Parathyroid adenoma (tissue), 2 donors: ENCODE measurements around the gene MAN1B1.

Experiments
- H2AFZ ChIP-seq: fragments of 300-600 bp; sonication (generic); one replicate; pipeline ENCODE4 v1.7.0; 2017; ENCODE audit warnings: antibody characterized with exemption, mild to moderate bottlenecking
- H3K27ac ChIP-seq: fragments of 300-600 bp; sonication (generic); one replicate; pipeline ENCODE4 v1.7.0; 2017
- H3K27me3 ChIP-seq: fragments of 300-600 bp; sonication (generic); one replicate; pipeline ENCODE4 v1.7.0; 2017; ENCODE audit warnings: low read length; ENCODE audit not compliant: control insufficient read depth, insufficient read depth
- H3K36me3 ChIP-seq: fragments of 300-600 bp; sonication (generic); one replicate; pipeline ENCODE4 v1.7.0; 2017; ENCODE audit warnings: low read length; ENCODE audit not compliant: control insufficient read depth, insufficient read depth
- H3K4me1 ChIP-seq: fragments of 300-600 bp; sonication (generic); one replicate; pipeline ENCODE4 v1.7.0; 2017; ENCODE audit warnings: control low read depth
- H3K4me2 ChIP-seq: fragments of 300-600 bp; sonication (generic); one replicate; pipeline ENCODE4 v1.7.0; 2017; ENCODE audit warnings: low read length
- H3K4me3 ChIP-seq: fragments of 300-600 bp; sonication (generic); one replicate; pipeline ENCODE4 v1.7.0; 2017; ENCODE audit warnings: low read depth, low read length
- H3K79me2 ChIP-seq: fragments of 300-600 bp; sonication (generic); one replicate; pipeline ENCODE4 v1.7.0; 2017; ENCODE audit warnings: control low read depth
- H3K9ac ChIP-seq: fragments of 300-600 bp; sonication (generic); one replicate; pipeline ENCODE4 v1.7.0; 2017; ENCODE audit warnings: mild to moderate bottlenecking
- H3K9me3 ChIP-seq: fragments of 300-600 bp; sonication (generic); one replicate; pipeline ENCODE4 v1.7.0; 2017; ENCODE audit warnings: low read length; ENCODE audit not compliant: control insufficient read depth
- TF ChIP-seq, protein P1 (sequence below): fragments of 300-600 bp; sonication (generic); IDR thresholded peaks from one replicate; pipeline ENCODE4 v1.7.0; 2017; ENCODE audit warnings: antibody characterized with exemption, mild to moderate bottlenecking
- donor health status: primary hyperparathyroidism.

MAN1B1 gene

DNA sequence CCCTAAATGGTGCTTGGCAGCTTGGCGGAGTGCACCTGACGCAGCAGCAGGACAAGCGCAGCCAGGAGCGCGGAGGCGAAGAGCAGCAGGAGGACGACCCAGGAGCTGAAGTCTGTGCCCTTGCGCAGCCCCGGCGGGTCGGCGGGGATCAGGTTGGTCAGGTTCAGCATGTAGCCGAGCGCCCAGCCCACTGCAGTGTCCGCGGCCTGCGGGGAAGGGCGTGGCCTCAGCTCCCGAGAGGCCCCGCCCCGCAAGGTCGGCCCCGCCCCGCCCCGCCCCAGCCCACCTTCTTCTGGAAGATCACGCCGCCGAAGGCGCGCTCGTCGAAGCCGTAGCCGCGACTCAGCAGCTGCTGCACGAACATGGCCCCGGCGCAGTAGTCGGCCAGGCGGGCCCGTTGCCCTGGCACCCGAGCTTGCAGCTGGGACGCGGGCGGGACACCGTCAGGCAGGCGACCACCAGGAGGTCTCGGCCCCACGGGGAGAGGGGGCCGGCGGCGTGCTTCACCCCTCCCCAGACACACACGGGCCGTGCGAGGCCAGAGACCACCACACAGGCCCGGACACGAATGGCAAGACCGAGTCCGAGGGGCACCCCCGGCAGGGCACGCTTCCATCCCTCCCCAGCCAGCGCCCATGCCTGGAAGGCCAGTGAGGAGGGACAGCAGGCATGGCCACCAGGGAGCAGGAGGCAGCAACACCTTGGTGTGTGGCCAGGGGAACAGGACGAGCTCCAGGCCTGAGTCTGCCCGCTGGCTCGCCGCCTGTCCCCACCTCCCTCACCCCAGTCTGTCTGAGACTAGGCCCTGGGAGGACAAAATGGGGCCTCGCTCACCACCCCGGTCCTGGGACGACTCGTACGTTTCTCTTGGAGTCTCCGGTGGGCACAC, 37.9 kb upstream of the MAN1B1 start:
- H3K27ac ChIP-seq = no peak overlapping the region

DNA sequence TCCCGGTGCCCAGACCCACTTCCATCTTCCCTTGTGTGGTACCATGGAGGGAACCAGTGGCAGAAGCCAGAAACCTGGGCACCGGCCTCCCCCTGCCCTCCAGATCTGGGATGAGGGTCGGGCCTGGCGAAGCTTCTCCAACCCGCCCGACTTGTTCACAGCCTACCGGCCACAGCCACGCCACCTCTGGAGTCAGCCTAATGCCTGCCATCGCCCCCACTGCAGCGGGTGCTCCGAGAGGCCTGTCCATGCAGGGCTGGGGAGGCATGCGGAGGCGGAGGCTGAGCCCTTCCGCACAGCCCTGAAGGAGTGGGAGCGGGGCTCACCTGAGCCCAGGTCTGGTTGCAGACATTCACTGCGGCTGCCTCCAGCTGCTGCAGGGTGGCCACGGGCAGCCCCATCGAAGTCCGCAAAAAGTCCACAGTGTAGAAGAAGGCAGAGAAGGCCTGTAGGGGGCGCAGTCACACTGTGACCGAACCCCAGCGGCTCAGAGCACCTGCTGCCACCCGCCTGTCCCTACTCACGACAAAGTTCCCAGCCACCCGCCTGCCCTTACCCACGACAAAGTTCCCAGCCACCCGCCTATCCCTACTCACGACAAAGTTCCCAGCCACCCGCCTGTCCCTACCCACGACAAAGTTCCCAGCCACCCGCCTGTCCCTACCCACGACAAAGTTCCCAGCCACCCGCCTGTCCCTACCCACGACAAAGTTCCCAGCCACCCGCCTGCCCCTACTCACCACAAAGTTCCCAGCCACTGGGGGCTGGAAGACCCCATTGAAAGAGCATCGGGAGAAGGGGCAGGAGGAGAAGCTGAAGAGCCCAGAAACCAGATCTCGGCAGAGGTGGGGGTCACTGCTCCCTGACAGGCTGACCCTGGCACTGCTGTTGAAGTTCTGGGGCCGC, 37.0 kb upstream of the MAN1B1 start:
- H2AFZ ChIP-seq = no peak overlapping the region
- H3K9ac ChIP-seq = no peak overlapping the region
- no peak overlapping the region for H3K27ac ChIP-seq
- TF ChIP-seq, protein P1, sequence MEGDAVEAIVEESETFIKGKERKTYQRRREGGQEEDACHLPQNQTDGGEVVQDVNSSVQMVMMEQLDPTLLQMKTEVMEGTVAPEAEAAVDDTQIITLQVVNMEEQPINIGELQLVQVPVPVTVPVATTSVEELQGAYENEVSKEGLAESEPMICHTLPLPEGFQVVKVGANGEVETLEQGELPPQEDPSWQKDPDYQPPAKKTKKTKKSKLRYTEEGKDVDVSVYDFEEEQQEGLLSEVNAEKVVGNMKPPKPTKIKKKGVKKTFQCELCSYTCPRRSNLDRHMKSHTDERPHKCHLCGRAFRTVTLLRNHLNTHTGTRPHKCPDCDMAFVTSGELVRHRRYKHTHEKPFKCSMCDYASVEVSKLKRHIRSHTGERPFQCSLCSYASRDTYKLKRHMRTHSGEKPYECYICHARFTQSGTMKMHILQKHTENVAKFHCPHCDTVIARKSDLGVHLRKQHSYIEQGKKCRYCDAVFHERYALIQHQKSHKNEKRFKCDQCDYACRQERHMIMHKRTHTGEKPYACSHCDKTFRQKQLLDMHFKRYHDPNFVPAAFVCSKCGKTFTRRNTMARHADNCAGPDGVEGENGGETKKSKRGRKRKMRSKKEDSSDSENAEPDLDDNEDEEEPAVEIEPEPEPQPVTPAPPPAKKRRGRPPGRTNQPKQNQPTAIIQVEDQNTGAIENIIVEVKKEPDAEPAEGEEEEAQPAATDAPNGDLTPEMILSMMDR = no peak
- H3K4me3 ChIP-seq = no peak overlapping the region
- no peak overlapping the region for H3K4me2 ChIP-seq
- no peaks in the 10 kb centered on the region for H3K27me3 ChIP-seq
- no peaks in the 10 kb centered on the region for H3K79me2 ChIP-seq
- H3K9me3 ChIP-seq = no peaks in the 10 kb centered on the region
- H3K36me3 ChIP-seq = no peaks in the 10 kb centered on the region
- H3K4me1 ChIP-seq = no peaks in the 10 kb centered on the region

More for the DNA sequence above, 37.9 kb upstream of the MAN1B1 start:
- peaks cover 2% of the 10 kb centered on the region for H3K4me1 ChIP-seq
- no peak overlapping the region for H2AFZ ChIP-seq
- no peaks in the 10 kb centered on the region for H3K79me2 ChIP-seq
- H3K27me3 ChIP-seq = no peaks in the 10 kb centered on the region
- no peak overlapping the region for H3K4me2 ChIP-seq
- H3K4me3 ChIP-seq = no peak overlapping the region
- no peaks in the 10 kb centered on the region for H3K36me3 ChIP-seq
- H3K9ac ChIP-seq = no peak overlapping the region
- TF ChIP-seq, protein P1 = no peak
- H3K9me3 ChIP-seq = no peaks in the 10 kb centered on the region

DNA sequence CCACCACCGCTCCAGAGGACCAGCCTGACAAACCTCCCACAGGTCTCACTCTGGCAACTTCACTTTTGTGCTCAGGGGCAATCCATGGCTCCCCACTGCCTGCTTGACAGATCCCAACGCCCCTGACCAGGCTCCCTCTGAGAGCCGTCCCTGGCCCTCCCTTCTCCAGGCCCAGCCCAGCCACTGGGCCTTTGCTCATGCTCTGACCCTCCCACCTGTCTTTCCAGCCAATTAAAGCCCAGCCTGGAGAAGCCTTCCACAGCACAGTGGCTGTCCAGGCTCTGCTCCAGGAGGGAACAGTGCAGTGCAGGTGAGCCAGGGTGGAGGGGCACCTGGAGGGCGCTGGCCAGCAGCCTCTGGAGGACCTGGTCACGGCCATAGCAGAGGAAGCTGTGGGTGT, 36.2 kb upstream of the MAN1B1 start:
- H3K9me3 ChIP-seq = no peaks in the 10 kb centered on the region
- H3K4me3 ChIP-seq = no peak overlapping the region
- H3K9ac ChIP-seq = no peak overlapping the region
- TF ChIP-seq, protein P1 = no peak
- no peak overlapping the region for H3K27ac ChIP-seq
- no peak overlapping the region for H2AFZ ChIP-seq
- no peaks in the 10 kb centered on the region for H3K79me2 ChIP-seq
- no peak overlapping the region for H3K4me2 ChIP-seq
- H3K36me3 ChIP-seq = no peaks in the 10 kb centered on the region
- H3K27me3 ChIP-seq = no peaks in the 10 kb centered on the region
- H3K4me1 ChIP-seq = no peaks in the 10 kb centered on the region

DNA sequence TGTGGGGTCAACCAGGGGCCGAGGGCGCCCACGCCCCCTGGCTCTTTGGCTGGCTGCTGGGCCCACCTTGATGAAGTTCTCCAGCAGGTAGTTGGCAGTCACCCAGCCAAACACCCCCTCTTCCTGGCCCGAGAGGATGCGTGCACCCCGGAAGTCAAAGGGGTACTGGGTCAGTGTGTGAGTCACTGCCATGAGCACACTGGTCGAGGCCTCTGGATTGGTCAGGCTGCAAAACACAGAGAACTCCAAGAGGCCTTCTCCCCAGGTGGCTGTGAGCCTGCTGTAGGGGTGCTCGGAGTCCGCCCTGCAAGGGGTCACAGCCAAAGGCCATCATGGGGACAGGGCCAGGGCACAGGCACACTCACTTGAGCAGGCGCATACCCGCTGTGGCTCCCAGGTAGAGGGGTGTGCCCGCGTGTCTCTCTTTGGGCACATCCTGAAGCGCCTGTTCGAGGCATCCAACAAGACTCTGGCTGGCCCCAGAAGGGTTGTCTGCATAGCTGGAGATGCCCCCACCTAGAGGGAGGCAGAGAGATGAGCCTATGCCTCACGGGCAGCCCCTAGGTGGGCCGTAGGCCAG, 35.5 kb upstream of the MAN1B1 start:
- Histone ChIP-seq H3K79me2 (no peaks in the 10 kb centered on the region), H3K9ac (no peak overlapping the region), H3K36me3 (no peaks in the 10 kb centered on the region), H3K4me1 (no peaks in the 10 kb centered on the region), H3K9me3 (no peaks in the 10 kb centered on the region), H2AFZ (no peak overlapping the region), H3K27me3 (no peaks in the 10 kb centered on the region), H3K4me2 (no peak overlapping the region), H3K4me3 (no peak overlapping the region), H3K27ac (no peak overlapping the region)
- TF ChIP-seq, protein P1 = no peak
